Activated naive CD4-positive, alpha-beta T cell (primary cell): ENCODE results near the gene SETD5.

Experiments used
- DNase-seq, 4 experiments: peaks; one replicate each; lab custom pipeline; 2025; lab: John Stamatoyannopoulos, UW

The SETD5 gene

DNA sequence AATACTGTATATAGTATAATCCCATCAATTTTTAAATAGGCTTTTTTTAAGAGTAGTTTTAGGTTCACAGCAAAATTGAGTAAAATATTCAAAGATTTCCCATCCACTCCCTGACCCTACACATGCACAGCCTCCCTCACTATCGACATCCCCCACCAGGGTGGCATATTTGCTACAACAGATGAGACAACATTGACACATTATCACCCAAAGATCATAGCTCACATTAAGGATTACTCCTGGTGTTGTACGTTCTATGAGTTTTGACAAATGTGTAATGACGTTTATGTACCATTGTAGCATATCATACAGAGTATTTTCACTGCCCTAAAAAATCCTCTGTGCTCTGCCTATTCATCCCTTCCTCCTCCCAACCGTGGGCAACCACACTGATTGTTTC, 116.9 kb downstream of the SETD5 start:
- no peak for DNase-seq

DNA sequence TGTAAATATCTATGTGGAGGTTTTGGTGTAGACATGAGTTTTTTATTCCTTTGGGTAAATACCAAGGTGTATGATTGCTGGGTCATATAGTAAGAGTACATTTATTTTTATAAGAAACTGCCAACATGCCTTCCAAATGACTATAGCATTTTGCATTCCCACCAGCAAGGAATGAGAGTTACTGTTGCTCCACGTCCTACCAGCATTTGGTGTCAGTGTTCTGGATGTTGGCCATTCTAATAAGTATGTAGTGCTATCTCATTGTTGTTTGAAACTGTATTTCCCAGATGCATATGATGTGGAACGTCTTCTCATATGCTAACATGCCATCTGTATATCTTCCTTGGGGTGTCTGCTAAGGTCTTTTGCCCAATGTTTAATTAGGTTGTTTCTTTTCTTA, 117.5 kb downstream of the SETD5 start:
- no peak for DNase-seq

DNA sequence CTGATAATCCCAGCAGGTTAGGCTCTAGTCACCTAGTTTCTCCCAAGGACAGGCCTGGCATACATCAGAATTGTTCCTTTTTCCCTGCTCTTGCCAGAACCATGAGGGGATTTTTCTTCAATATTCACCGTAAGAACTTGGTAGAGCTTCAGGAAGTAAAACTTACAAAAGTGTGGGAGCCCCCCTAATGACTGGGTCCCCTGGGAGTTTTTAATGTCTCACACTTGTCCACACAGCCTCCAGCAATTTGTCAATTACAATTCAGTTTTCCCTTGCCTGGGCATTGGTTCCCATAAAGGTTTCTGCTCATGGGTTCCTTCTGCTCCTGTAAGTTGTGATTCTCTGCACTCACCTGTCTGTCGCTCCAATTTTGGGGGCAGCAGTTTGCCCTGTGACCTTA, 127.7 kb downstream of the SETD5 start:
- DNase-seq = no peak
